ENCODE results near the gene LAMP1.
"Not testable (repeated sequence)": the region's sequence is repeated elsewhere in the genome, so short reads cannot be mapped to it uniquely, and the experiment has no call there.

Gene LAMP1

DNA sequence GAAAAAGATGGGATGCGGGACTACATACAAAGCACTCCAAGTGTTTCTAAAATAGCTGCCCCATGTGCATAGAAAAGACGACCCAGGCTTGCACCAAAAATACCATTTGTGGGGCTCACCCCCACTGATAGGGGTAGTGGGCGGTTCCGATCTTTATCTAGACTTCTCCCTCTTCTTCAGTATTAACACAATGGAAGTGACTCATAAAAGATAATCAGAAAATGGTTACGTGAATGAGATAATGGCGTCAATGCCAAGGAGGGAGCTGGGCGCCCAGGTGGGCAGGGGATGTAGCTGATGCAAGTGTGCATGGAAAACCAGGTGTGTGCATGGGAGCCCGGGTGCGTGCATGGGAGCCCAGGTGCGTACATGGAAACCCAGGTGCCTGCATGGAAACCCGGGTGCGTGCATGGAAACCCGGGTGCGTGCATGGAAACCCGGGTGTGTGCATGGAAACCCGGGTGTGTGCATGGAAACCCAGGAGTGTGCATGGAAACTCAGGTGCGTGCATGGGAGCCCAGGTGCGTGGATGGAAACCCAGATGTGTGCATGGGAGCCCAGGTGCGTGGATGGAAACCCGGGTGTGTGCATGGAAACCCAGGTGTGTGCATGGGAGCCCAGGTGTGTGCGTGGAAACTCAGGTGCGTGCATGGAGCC is 32.7 kb downstream of the LAMP1 start:
- no peak for DNase-seq

DNA sequence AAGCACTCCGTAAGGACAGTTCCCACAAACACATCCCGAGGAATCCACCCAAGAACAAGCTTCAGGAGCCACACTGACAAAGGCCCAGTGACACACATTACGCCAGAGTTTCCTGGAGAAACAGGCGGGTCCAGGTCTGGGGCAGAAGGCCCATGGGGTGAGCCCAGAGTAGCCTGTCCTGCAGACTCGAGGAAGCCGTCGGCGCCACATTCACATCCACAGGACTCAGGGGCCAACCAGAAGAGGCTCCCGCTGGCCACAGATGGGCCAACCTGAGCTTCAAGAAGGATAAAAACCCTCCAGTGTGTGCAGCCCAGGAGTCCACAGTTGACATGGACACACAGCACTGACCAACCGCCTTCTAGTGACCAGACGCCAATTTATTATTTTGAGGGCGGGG is 35.6 kb downstream of the LAMP1 start:
- DNase-seq = no peak

DNA sequence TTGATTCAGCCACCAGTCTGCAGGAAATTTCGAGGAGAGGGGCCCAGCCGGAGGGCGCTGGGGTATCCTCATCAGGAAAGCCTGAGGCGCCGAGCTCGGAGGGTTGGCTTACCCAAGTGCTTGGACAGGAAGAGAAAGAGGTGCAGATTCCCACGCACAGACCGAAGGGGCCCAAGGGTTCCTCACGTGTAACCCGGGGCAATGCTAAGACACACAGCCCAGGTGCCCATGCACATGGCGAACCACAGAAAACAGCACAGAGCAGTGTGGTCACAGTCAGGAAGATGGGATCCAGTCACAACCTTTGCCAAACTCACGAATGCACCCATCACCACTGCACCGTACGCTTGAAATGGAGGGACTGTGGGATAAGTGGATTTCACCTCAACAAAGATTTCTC is 36.0 kb downstream of the LAMP1 start:
- DNase-seq = no peak

DNA sequence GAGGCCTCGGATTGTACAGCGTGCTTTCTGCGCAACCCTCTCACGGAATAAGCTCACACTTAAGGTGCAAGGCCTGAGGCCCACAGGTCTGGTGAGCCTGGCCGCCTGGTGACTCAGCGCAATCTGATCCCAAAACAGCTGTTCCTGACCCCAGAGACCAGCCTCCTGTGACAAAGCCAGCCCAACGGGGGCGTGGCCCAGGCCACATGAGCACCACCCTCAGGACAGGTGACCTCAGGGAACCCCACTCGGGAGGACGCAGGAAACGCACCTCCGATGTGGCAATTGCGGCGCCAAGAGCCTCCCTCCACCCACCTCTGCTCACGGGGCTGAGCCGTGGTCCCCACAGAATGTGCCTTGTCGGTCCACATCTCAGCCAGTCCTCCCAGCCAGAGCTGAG is 40.5 kb downstream of the LAMP1 start:
- no peak for DNase-seq

DNA sequence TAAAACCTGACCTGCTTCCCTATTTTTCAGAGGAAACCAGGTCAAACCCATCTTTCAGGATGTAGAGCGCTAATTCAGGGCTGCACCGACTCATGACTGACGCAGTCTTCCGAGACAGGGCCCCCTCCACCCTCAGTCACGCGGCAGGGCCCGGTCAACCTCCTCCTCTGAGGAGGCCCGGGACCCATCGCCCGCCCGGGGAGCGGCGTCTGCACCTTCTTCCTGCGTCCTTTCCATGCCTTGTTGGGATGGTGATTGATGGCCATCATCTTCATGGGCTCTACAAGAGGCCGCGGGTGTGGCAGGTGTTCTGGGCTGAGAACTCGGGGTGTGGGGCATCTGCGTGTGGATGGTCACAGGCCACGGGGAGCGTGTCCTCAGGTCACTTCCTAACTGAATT is 40.9 kb downstream of the LAMP1 start:
- DNase-seq = no peak

DNA sequence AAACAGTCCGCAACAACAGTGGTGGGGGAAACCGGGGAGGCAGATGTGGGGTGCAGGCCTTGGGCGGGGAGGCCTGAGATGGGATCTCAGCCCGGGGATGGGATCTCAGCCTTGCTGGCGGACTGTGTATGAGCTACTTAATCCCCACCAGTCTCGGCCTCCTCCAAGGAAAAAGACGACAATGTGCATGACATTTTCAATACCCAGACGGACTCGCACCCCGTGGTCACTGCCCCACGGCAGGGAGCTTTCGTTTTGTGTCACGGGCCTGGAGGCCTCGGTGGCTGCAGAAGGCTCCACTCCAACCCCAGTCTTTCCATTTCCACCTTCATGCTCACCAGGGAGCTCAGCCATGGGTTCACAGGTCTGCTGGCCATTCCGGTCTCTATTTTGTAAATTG is 41.4 kb downstream of the LAMP1 start:
- no peak for DNase-seq

DNA sequence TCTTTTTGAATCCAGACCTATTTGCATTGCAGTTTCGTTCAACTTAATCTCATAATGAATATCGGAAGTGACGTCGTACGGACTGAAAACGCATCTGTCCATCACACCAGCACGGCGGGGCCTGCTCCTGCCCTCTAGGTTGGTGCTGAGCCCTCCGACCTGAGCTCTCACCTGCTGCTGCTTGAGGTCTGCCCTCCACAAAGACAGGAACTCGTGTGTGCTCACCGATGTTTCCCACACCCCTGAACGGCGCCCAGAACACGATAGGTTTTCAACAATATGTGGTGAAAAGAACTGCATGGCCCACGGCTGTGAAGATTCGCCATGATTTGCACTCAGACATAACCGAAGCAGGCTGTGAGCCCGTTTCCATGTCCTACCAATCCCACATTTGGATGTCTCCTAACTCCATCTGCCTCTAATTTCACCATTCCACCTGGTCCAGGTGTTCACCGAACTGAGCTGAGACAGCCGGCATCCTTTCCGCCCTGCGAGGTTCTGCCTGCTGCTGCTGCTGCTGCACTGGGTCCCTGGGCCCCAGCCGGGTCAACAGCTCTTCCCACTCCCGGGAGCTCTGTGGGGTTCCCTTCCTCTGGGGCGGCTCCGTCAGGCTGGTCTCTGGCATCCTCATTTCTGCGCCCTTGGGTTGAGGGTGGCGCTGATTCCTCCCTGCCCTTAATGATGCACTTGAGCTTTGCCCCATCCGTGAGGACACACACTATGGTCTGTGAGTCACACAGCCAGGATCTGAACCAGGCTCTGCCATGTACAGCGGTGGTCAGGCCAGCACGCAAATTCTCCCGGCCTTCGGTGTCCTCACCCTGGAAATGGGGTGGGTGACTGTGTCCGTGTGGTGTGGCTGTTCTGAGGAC is 46.0 kb downstream of the LAMP1 start:
- no peak for DNase-seq

DNA sequence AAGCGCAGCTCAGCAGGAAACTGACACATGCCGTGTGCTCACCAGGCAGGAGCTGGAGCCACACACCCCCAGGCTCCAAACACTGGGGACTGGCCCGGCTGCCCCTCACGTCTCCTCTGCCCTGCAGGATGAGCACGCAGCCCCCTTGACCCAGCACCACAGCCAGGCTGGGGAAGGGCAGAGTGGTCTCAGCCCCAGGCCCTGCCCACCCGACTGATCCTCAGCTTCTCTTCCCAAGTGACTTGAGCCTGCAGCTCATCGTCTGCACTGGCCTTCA is 46.6 kb downstream of the LAMP1 start:
- DNase-seq = no peak

DNA sequence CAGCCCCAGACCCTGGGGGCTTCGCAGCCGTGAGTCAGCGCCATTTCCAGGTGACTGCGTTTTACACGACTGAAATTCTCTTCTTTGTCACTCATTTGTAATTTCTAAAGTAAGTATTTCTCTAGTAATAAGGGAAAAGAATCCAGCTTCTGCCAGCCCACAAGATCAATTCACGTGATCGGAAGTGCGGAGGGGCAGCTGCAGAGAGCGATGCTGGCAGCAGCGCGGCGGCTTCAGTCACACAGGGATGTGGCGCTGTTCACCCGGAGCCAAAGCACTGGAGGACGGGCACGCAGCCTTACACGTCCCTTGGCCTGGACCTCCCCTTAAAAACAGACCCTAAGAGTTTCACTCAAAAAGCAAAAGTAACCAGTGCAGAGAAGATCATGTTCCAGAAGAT is 48.4 kb downstream of the LAMP1 start:
- DNase-seq = no peak

DNA sequence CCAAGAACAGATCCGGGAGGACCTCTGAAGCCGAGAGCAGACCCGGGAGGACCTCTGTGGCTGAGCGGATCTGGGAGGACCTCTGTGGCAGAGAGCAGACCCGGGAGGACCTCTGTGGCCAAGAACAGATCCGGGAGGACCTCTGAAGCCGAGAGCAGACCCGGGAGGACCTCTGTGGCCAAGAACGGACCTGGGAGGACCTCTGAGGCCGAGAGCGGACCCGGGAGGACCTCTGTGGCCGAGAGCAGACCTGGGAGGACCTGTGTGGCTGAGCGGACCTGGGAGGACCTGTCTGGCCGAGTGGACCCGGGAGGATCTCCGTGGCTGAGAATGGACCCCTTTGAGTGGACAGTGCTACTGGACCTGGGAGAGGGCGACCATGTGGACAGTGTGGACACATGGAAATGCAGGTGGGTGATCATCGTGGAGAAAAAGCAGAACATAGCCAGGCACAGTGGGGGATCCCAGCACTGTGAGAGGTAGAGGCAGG is 50.7 kb downstream of the LAMP1 start:
- DNase-seq = not testable (repeated sequence)

DNA sequence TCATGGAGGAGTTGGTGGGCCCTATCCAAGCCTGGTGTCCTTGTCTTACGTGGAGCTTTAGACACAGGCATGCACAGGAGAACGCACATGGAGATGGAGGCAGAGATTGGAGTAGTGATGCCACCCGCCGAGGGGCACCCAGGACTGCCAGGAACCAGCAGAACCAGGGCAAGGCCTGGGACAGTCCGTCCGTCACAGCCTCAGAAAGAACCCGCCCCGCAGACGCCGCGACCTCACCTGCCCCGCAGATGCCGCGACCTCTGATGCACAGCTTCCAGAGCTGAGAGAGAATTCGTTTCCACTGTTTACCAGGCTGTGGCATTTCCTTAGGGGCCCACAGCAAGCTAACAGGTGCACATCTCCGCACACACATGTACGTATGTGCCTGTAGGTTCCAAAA is 51.6 kb downstream of the LAMP1 start:
- no peak for DNase-seq

DNA sequence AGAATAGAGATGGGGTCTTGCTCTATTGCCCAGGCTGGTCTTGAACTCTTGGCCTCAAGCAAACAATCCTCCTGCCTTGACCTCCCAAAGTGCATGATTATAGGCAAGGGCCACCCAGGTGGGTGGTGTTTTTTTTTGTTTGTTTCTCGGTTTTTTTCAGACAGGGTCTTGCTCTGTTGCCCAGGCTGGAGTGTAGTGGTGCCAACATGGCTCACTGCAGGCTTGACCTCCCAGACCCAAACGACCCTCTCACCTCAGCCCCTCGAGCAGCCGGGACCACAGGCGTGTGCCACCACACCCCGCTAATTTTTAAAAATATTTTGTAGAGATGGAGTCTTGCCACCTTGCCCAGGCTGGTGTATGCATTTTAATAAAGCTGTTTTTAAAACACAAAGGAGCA is 52.0 kb downstream of the LAMP1 start:
- DNase-seq = no peak

DNA sequence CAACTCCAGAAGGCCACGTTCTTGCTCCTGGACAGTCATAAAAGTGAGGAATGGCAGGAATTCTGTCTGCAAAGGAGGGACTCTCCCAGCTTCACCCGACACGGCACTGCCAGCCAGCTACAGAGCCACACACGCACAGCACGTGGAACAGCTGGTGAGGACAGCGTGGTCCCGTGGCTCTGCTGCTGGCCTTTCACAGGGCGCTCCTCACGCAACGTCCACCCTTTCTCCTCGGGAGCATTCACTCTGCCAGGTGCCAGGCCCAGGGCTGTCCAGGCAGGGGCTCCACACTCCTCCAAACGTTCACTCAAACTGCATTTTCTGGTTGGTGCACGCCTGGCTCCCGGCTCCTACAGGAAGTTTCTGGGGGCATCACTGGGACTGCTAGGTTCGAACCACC is 52.5 kb downstream of the LAMP1 start:
- no peak for DNase-seq

DNA sequence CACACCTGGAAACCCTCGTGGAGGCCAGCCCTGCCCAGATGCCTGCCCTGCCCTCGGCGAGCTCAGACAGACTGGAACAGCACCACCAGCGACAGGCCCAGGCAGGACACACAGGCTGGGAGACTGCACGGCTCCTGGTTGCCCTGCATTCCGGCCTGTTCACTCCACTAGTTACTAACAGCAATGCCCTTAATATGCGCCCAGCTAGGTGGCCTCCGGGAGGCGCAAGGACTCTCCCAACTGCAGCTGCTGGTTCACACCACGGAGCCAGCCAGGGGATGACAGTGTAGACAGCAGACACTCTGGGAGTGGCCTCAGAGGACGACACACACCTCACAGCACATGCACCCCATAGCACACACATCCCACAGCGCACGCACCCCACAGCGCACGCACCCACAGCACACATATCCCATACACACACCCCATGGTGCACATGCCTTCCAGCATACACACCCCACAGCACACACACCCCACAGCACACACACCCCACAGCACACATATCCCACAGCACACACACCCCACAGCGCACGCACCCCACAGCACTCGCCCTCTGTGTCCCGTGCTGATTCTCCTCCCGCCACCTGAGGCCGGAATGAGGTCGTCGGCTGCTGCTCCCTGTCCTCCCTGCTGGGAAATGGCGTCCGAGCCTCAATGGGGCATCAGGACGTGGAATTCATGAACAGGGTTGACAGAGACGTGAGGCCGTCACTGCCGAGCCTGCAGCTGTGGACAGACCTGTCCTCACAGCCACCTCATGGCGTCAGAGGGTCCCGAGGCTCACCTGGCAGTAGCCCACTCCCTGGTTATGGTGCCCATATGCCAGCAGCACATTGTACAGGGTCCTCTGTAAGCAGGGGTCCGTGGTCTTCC is 53.3 kb downstream of the LAMP1 start:
- DNase-seq = no peak

DNA sequence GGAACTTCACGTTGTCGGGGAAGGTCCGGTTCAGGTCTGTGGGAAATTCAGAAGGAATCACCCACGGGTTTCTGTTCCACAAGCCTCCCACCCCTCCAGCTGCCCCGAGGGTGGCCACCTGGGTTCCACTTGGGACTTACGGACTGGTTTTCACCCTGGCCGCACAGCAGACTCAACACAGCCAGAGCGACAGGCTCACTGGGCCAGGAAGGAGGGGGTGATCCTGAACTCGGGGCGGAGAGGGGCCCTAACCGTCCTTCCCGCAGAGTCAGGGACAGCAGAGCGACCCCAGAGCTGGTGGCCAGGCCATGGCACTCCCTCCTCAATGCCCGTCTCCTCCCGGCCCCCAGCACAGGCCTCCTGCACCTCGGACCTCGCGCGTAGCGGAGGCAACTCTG is 53.9 kb downstream of the LAMP1 start:
- no peak for DNase-seq

DNA sequence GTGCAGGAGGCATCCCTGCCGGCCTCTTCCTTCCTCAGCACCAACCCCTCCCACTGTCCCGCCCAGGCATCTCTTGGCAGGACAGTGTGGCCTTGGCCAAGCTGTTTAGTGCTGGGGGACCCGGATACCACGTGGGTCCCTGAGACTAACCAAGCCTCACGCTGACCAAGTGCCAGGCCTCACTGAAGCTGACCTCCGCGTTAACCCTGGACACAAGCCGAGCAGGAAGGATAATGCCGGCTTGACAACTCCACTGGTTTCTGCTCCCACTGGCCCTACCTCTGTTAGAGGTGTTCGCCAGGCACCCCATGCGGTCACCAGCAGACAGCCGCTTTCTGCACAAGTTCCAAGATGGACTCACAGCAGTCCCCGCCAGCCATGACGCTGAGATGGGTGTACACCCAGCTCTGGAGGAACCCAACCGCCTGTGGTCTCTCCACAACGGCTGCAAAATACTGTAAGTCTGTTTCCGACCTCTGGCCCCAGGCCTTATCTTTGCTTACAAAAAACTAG is 54.5 kb downstream of the LAMP1 start:
- no peak for DNase-seq

DNA sequence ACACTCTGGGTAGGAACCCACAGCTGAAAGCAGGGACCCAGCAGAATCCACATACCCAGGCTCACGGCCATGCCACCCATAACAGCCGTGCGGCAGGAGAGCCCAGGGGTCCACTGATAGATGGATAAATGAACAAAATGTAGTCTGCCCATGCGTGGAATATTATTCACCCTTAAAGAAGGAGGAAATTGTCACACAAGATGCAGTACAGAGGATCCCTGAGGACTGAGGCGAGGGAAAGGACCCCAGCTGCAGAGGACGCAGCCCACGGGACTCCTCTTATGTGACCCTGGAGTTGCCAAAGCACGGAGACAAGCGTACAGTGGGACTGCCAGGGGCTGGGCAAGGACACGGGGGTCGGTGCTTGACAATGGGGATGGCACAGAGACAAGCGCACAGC is 56.2 kb downstream of the LAMP1 start:
- no peak for DNase-seq

DNA sequence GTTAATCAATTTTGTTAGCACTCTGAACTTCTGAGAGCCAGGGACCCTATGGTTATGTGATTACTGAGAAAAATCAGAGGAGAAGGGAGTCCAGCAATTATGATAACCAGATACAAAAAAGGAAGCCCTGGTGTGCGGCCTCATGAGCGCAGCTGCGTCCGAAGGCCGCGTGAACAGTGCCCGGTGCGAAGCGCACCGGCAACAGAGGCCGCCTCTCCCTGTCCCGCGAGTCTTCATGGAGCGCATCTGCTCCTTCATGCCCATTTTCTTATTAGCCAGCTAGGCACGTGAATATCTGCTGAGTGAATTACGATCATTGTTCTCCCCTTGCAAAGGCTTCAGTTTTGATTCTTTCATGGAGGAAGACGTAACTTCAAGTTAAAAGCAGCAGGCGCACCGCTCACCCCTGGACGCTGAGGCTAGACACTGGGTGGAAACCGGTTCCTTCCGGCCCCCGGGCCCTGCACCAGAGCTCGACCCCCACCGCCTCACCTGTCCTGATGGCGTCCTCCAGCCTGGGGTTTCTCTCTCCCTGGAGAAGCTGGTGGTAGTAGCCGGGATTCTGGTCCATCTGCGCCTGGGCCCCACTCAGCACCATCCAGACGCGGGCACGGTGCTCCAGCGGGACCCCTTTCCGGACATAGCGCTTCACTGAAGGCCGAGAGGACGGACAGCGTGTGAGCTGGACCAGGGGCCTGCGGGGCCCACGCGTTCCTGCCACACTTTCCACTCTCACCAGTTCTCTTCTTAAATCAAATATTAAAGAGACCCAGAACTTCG is 58.0 kb downstream of the LAMP1 start:
- no peak for DNase-seq

DNA sequence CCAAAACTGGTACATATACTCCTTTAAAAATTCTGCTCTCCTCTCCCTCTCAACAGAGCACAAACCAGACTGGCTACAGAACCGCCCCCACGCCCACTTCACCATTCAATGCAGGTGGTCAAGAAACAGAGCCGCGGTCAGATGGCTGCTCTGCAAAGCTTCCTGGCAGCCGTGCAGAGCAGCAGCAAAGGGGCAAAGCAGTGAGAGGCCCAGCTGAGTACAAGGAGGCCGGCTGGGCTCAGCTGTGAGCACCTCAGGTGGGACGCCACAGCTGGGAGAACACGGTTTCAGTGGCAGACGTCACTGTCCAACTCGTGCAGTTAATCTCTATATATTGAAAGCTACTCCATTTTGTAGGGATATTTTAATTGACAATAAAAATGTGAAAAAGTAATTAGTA is 58.6 kb downstream of the LAMP1 start:
- no peak for DNase-seq

DNA sequence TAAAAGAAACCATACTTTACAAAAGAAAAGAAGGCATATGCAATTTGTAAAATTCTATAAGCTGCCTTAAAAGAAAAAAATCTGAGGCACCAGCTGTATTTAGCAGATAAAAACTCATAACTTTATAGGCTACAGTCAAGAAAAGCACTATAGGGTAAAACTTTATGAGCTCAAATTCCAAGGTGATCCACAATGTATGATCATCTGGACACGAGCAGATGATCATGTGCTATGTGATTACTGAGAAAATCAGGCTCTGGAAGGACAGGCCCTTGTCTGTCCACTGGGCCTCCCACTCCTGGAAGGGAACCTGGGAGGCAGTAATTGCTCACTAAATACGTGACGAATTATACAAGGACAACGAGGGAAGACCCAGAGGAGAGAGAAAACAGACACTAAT is 59.6 kb downstream of the LAMP1 start:
- no peak for DNase-seq

DNA sequence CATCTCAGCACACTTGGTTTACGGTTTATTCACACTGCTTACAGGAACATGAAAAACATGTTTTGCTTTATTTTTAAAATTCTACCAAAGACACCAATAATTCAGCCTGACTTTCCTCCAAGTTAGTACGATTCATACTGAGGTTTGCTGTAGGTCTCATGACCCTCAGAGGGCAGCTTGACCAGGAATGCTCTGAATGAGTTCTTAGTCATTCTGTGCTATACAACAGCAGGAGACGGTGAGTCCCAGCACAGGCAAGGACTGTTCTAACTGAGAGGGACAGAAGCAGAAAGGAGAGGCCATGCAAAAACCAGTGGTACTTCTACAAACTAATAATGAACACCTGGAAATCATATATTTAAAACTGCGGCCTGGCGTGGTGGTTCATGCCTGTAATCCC is 60.5 kb downstream of the LAMP1 start:
- DNase-seq = no peak

DNA sequence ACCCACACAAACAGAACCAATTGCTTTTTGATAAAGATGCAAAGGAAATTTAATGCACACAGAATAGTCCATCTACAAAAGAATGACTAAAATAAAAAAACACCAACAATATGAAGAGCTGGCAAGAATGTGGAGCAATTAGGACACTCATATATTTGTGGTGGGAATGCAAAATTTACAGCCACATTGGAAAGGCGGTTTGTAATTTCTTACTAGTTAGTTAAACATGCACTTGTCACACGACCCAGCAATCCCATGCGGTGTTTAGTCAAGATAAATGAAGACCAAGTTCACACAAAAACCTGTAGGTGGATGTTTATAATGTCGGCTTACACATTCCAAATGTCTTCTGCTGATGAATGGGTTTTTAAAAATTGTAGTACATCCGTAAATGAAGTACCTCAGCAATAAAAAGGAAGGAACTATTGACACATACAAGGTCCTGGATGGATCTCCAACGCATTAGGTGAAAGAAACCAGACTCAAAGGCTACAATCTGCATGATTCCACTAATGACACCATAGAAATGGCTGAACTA is 61.7 kb downstream of the LAMP1 start:
- DNase-seq = no peak

DNA sequence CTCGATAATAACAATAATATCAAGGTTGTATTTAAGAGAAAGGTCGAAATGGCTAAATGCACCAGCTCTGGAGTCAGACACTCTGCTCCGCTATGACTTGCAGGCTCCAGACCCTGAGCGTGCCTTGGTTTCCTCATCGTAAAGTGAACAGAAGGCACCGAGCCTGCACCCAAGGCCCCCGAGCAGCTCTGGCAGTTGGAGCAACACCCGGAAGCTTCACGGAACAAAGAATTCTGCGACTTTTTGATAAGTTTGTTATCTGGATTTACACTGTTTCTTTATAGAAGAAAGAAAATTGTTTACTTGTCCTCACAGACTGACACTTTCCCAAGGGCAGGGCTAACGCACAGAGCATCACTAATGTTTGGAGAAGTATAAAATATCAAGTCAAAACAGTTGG is 62.5 kb downstream of the LAMP1 start:
- DNase-seq = no peak

All from NCI-H510A treated with DMSO at 0.1 percent for 48 hours (cell line).